Hepatocyte (in vitro differentiated cells): Measurements from ENCODE around the gene SUN3.
"Not testable (repeated sequence)": the region's sequence is repeated elsewhere in the genome, so short reads cannot be mapped to it uniquely, and the experiment has no call there.

Experiments
- CTCF ChIP-seq: fragments of 200-600 bp; sonication (generic); IDR thresholded peaks from 2 replicates; pipeline ENCODE4 v1.5.1; 2016; ENCODE audit warnings: antibody characterized with exemption, mild to moderate bottlenecking; ENCODE audit not compliant: poor library complexity
- EZH2 ChIP-seq: fragments of 200-600 bp; sonication (generic); IDR thresholded peaks from 2 replicates; pipeline ENCODE4 v1.6.1; 2016; ENCODE audit warnings: antibody characterized with exemption, mild to moderate bottlenecking, borderline replicate concordance
- EZH2phosphoT487 ChIP-seq: fragments of 200-600 bp; sonication (generic); IDR thresholded peaks from one replicate; pipeline ENCODE4 v1.6.1; 2018; ENCODE audit warnings: antibody characterized with exemption, mild to moderate bottlenecking, low read depth, moderate library complexity; ENCODE audit not compliant: unreplicated experiment, severe bottlenecking

- not testable (repeated sequence) for TF ChIP-seq CTCF, EZH2phosphoT487, EZH2
Measured at GRCh38 chr7:47989607-47990400, 39.1 kb downstream of the SUN3 start.
